CD4-positive, alpha-beta T cell treated with Interleukin-15 for 4 hours (primary cell): ENCODE results near the gene DCST2.

ENCODE experiments used
- DNase-seq: peaks from one replicate; pipeline ENCODE4 v3.0.0-alpha.2; 2020; ENCODE audit warnings: low spot score

The DCST2 gene

DNA sequence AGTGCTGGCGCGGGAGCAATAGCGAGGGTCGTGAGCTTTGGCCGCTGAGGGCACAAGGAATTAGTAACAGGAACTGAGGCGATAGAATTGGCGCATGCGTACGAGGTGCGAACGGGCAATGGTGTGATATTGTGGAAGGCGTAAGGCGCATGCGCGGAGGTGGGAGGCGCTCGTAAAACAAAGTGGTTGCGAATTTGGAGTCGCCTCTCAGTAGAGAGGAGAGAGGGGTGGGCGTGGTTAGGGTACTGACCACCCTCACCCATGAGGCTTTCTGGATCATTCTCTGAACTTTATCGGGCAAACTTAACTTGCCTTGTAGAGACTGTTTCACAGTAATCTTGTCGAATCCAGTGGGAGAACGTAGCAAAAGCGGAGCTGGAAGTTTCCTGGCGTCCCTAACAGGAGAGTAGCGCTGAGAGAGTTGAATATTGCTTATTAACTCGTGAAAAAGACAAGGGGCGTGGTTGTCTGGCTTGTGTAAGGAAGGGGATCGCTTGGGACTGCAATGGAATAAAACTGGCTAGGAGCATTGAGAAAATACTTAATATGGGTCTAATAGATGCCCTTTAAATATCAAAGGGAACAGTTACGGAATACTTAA is 58.7 kb downstream of the DCST2 start:
- peak; percentile 95 for DNase-seq

GRCh38 chr1:154974102-154974807 is 59.3 kb downstream of the DCST2 start, which contains the start of gene CKS1B:
TSS of gene CKS1B (plus strand) at chr1:154974681. CDS start at chr1:154974746, 65 bp downstream.
- peak; percentile 99 for DNase-seq

DNA sequence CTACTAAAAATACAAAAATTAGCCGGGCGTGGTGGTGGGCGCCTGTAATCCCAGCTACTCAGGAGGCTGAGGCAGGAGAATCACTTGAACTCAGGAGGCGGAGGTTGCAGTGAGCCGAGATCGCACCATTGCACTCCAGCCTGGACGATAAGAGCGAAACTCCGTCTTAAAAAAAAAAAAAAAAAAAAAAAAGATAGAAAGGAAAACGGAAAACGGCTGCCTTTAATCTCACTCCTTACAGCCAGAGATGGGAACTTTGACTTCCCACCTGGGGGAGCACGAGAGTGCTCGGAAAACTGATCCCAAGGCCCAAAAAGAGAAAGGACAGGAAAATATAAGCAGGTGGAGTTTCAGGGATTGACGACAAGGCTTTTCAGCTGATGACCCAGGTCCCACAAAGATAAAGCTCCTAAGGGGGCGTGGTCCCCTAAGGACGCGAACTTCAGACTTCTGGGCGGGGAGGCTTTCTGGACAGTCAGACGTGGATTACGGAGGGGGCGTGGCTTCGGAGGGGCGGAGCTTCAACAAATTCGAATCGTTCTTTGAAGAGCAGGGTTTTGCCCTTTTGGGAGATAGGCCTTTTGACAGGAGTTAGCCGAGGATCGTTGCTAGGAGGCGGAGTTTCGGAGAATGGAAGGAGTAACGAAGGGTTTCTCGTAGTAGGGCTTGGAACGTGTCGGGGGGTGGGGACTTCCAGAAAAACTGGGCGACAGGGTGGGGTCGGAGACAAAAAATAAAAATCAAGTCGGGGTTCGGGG is 60.1 kb downstream of the DCST2 start:
- peak; percentile 92 for DNase-seq

DNA sequence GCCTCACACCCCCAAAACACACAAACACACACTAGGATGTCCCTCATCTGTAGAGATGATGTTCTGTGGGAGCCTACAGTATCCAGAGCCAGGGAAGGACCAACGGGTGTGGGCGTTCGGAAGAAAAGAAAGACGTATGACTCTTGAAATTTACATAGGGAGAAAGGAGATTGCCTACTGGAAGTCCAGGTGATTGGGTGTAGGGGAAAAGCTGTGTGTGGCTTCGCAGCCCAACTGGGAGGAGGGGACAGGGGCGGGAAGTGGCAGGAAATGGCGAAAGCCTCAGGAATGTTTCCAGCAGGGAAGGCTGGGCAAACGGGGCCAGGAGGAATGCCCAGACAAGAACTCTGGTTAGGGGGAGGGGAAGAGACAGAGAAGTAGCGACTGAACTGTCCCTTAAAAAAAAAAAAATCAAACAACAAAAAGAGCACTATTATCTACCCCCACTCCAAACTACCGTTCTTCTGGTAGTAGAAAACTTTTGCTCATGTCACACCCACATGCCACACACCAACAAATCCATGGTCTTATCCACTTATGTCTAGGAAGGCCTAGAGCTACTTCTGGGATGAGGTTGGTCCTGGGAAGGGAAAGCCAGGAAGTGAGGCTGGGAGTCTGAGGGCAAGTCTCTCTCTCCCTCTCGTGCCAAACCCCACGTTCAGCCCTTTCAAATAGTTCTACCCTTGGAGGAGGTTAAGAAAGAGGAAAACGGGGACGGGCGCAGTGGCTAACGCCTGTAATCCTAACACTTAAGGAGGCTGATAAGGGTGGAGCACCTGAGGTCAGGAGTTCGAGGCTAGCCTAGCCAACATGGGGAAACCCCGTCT is 60.9 kb downstream of the DCST2 start:
- no peak for DNase-seq

DNA sequence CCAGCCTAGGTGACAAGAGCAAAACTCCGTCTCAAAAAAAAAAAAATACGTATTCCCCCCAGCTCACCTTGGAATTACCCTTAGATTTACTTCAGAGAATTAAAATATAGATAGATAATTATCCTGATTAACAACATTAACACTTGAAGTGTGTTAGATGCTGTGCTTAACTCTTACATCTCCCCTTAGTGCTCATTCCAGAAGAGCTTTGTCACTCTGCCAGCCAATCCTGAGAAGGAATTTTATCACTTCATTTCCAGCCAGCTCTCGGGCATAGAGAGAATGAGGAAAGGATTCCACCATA is 61.4 kb downstream of the DCST2 start:
- DNase-seq: no peak

GRCh38 chr1:154971341-154971998 is 62.1 kb downstream of the DCST2 start:
- DNase-seq: no peak

GRCh38 chr1:154970631-154971340 is 62.8 kb downstream of the DCST2 start, which contains the start of gene SHC1:
TSS of gene SHC1 (minus strand) at chr1:154970747. CDS start at chr1:154970526, 221 bp downstream.
- peak; percentile 29 for DNase-seq

DNA sequence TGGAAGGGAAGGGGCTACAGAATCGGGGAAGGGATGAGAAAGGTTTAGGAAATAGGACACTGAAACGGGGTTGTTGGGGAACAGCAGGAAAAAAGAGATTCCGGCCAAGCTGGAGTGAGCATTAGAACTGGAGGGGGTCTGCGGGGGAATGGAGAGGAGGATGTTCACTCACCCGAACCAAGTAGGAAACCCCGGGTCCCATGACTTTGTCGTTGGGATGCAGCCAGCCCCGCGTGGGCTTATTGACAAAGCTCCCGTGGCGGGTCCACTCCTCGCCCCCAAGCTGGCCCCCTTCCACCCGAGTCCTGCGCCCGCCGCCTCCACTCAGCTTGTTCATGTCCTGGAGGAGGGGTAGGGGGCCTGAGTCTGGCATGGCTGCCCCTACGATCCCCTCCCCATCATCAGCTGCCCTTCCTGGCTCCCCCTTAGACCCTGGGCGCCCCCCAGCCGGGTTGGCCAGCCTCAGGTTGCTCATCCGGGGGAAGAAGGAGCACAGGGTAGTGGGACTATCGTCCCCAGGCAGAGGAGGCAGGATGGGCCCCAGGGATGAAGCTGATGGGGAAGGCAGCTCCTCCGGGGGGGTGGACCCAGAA is 63.6 kb downstream of the DCST2 start:
- DNase-seq: no peak

- no peak for DNase-seq
These were observed 64.3 kb downstream of the DCST2 start for GRCh38 chr1:154969246-154969645.

- DNase-seq: no peak
These were observed 64.8 kb downstream of the DCST2 start for GRCh38 chr1:154968731-154969130.
